HEK293T (cell line): ENCODE results near the gene CIITA.

Source experiments
- ARNT ChIP-seq: fragments of 450-650 bp; IDR thresholded peaks from 2 replicates; pipeline ENCODE4 v1.6.1; 2017; ENCODE audit warnings: mild to moderate bottlenecking
- FOXM1 ChIP-seq: fragments of 450-650 bp; IDR thresholded peaks from 2 replicates; pipeline ENCODE4 v1.6.1; 2017; ENCODE audit warnings: mild to moderate bottlenecking, borderline replicate concordance
- HDGF ChIP-seq: fragments of 450-650 bp; IDR thresholded peaks from 2 replicates; pipeline ENCODE4 v1.6.1; 2017; ENCODE audit warnings: antibody characterized with exemption, borderline replicate concordance
- NFRKB ChIP-seq: fragments of 450-650 bp; IDR thresholded peaks from 2 replicates; pipeline ENCODE4 v1.6.1; 2016; ENCODE audit warnings: mild to moderate bottlenecking, moderate library complexity
- SUZ12 ChIP-seq: fragments of 450-650 bp; IDR thresholded peaks from 2 replicates; pipeline ENCODE4 v1.6.1; 2016; ENCODE audit warnings: mild to moderate bottlenecking
- TARDBP ChIP-seq: fragments of 450-650 bp; IDR thresholded peaks from 2 replicates; pipeline ENCODE4 v1.6.1; 2016
- ZNF384 ChIP-seq: fragments of 450-650 bp; IDR thresholded peaks from 2 replicates; pipeline ENCODE4 v1.6.1; 2016

GRCh38 chr16:10937068-10937859 lies 60.3 kb downstream of the CIITA start:
- TF ChIP-seq ZNF384 (no peak), HDGF (no peak), ARNT (no peak), FOXM1 (no peak), SUZ12 (no peak), NFRKB (no peak), TARDBP (no peak)
